Measurements from ENCODE around the gene ZFR.

The ZFR gene

GRCh38 chr5:32444431-32445286 lies at the start of gene ZFR:
ZFR (minus strand) TSS chr5:32444740; CDS start chr5:32444658, 82 bp downstream.
- TF ChIP-seq, protein P1, sequence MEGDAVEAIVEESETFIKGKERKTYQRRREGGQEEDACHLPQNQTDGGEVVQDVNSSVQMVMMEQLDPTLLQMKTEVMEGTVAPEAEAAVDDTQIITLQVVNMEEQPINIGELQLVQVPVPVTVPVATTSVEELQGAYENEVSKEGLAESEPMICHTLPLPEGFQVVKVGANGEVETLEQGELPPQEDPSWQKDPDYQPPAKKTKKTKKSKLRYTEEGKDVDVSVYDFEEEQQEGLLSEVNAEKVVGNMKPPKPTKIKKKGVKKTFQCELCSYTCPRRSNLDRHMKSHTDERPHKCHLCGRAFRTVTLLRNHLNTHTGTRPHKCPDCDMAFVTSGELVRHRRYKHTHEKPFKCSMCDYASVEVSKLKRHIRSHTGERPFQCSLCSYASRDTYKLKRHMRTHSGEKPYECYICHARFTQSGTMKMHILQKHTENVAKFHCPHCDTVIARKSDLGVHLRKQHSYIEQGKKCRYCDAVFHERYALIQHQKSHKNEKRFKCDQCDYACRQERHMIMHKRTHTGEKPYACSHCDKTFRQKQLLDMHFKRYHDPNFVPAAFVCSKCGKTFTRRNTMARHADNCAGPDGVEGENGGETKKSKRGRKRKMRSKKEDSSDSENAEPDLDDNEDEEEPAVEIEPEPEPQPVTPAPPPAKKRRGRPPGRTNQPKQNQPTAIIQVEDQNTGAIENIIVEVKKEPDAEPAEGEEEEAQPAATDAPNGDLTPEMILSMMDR (IDR thresholded peaks at IDR 0.05; ENCODE audit: control insufficient read depth, extremely low read depth, insufficient read depth), result no peak
- H3K4me3 ChIP-seq (ENCODE audit: low read depth, low read length), result peak within 1 kb of the TSS; percentile 68
- peak; percentile 58 for DNase-seq (ENCODE audit: low read depth)

DNA sequence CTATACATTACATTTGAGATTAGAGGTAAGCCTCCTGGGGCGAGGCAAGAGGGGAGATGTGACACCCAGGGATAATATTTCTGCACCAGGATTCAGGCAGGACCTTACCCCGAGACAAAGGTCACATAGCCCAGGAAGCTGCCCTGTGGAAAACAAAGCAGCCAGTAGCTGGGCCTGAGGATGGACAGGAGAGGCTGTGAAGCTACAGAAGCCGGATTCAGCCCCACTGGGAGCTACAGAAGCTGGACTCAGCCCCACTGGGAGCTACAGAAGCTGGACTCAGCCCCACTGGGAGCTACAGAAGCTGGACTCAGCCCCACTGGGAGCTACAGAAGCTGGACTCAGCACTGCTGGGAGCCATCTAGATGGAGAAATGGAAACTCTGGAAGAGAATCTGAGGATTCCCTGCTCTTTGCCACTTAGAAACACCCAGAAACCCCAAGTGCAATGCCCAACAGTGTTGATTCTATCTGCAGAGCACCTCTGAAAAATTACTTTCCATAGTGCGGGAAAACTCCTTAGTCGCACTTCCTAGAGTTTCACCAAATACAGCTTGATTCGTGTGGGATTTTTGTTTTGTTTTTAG lies 46.5 kb upstream of the ZFR start:
- DNase-seq (ENCODE audit: low read depth), result no peak
- TF ChIP-seq, protein P1 (IDR thresholded peaks at IDR 0.05; ENCODE audit: control insufficient read depth, extremely low read depth, insufficient read depth), result no peak
- H3K4me3 ChIP-seq (ENCODE audit: low read depth, low read length), result no peak overlapping the region

DNA sequence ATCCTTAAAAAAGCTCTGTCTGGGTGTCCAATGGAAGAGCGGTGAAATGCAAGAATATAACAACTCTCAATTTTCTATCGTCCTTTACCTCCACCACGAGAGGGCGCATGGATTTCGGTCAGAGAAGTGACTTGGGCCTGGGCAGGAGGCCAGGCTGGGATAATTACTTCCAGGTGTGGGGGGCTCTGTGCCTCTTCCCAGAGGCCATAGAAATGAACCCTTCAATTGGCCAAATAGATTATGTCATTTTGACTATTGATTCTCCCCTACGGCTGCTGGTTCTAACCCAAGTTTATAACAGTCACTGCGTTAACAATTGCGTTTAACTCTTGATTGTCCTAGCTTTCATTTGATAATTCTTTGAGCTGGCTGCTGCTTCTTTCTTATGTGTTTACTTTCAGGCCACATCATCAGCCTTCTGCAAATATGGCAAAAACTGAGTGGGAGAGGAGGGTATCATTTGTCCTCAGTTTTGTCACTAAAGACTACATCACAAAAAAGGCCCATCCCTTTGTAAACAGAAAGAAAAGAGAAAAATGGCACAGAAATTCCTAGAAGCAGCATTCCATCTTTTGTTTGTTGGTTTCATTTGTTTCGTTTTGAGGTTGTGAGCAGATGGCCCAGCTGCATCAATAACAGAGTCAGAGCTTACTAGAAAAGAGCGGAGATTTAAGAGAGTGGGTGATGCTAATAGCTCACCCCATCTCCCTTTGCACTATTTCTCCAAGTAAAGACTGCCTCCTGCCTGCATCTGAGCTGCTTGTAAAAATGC lies 45.4 kb upstream of the ZFR start:
- no peak overlapping the region for H3K4me3 ChIP-seq (ENCODE audit: low read depth, low read length)
- TF ChIP-seq, protein P1 (IDR thresholded peaks at IDR 0.05; ENCODE audit: control insufficient read depth, extremely low read depth, insufficient read depth), result peak; percentile 83
- peak; percentile 25 for DNase-seq (ENCODE audit: low read depth)

GRCh38 chr5:32487424-32487823 lies 42.9 kb upstream of the ZFR start:
- TF ChIP-seq, protein P1 (IDR thresholded peaks at IDR 0.05; ENCODE audit: control insufficient read depth, extremely low read depth, insufficient read depth), result no peak
- H3K4me3 ChIP-seq (ENCODE audit: low read depth, low read length), result no peak overlapping the region

GRCh38 chr5:32487008-32487407 lies 42.5 kb upstream of the ZFR start:
- no peak overlapping the region for H3K4me3 ChIP-seq (ENCODE audit: low read depth, low read length)
- no peak for DNase-seq (ENCODE audit: low read depth)
- TF ChIP-seq, protein P1 (IDR thresholded peaks at IDR 0.05; ENCODE audit: control insufficient read depth, extremely low read depth, insufficient read depth), result no peak

More at GRCh38 chr5:32487424-32487823, 42.9 kb upstream of the ZFR start:
- DNase-seq (ENCODE audit: low read depth), result no peak

GRCh38 chr5:32482193-32482592 lies 37.7 kb upstream of the ZFR start:
- DNase-seq (ENCODE audit: low read depth), result no peak
- TF ChIP-seq, protein P1 (IDR thresholded peaks at IDR 0.05; ENCODE audit: control insufficient read depth, extremely low read depth, insufficient read depth), result no peak

More at GRCh38 chr5:32482193-32482592, 37.7 kb upstream of the ZFR start:
- no peak overlapping the region for H3K4me3 ChIP-seq (ENCODE audit: low read depth, low read length)
